GM19328 (cell line): ENCODE data around the gene CXorf58.
A peak's percentile ranks its signal among the peaks of the same experiment; 100 is the strongest.
"Not testable (repeated sequence)": the region's sequence is repeated elsewhere in the genome, so short reads cannot be mapped to it uniquely, and the experiment has no call there.

Experiments used
- ATAC-seq: cut with Tn5 transposase; IDR thresholded peaks from one replicate; pipeline ENCODE4 v1.9.1; 2021; ENCODE audit warnings: mild to moderate bottlenecking, moderate library complexity; ENCODE audit not compliant: unreplicated experiment

CXorf58 gene

GRCh38 chrX:23952984-23953907 lies 45.4 kb downstream of the CXorf58 start:
- ATAC-seq: peak; percentile 84

- ATAC-seq: no peak
Observed at GRCh38 chrX:23953908-23954269, 46.1 kb downstream of the CXorf58 start.

GRCh38 chrX:23954396-23954795 lies 46.6 kb downstream of the CXorf58 start:
- ATAC-seq: no peak

GRCh38 chrX:23959781-23960180 lies 52.0 kb downstream of the CXorf58 start:
- ATAC-seq: no peak

GRCh38 chrX:23964191-23964590 lies 56.4 kb downstream of the CXorf58 start:
- ATAC-seq: no peak

DNA sequence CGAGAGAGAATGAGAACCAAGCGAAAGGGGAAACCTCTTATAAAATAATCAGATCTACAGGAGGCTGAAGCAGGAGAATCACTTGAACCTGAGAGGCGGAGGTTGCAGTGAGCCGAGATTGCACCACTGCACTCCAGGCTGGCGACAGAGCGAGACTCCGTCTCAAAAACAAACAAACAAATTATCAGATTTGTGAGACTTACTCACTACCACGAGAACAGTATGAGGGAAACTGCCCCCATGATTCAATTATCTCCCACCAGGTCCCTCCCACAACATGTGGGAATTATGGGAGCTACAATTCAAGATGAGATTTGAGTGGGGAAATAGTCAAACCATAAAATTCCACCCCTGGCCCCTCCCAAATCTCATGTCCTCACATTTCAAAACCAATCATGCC lies 57.8 kb downstream of the CXorf58 start:
- not testable (repeated sequence) for ATAC-seq

GRCh38 chrX:23978491-23978890 lies 70.7 kb downstream of the CXorf58 start:
- ATAC-seq: no peak

DNA sequence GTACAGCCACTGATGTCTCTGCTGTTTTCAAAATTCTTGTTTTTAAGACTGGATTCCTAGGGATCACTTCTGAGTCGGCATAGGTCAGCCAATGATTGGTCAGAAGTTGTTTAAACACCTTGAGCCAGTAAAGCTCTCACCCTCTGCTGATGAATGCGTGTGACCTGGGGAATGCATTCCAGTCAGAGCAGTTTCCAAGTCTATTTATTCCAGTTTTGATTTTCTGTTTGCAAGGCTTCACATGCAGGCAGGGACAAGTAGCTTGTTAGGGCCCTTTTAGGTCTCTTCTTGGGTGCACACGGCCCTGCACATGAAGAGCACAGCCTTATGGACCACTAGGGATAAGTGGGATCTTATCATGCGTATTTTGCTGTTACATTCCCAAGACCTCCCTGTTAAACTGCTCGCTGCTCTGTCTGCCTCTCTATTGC lies 72.2 kb downstream of the CXorf58 start:
- no peak for ATAC-seq

- ATAC-seq: no peak
Observed at GRCh38 chrX:23981222-23981621, 73.4 kb downstream of the CXorf58 start.

- ATAC-seq: no peak
Observed at GRCh38 chrX:23981711-23982110, 73.9 kb downstream of the CXorf58 start.

GRCh38 chrX:23982891-23983290 lies 75.1 kb downstream of the CXorf58 start:
- ATAC-seq: no peak
